Loucy (cell line): Measurements from ENCODE around the gene ATP7B.

ENCODE experiments used
- H2AFZ ChIP-seq: fragments of 200-600 bp; sonication (generic); 2 replicates; pipeline ENCODE4 v1.6.0; 2016; ENCODE audit warnings: antibody characterized with exemption, mild to moderate bottlenecking, low read length, moderate library complexity
- H3F3A ChIP-seq: fragments of 200-600 bp; 2 replicates; pipeline ENCODE4 v1.6.0; 2016; ENCODE audit warnings: antibody characterized with exemption, low read depth, mild to moderate bottlenecking
- H3K27me3 ChIP-seq: fragments of 200-600 bp; sonication (generic); 2 replicates; pipeline ENCODE4 v1.6.1; 2014; ENCODE audit warnings: low read length, mild to moderate bottlenecking; ENCODE audit not compliant: insufficient read depth, poor library complexity, severe bottlenecking
- H3K36me3 ChIP-seq: fragments of 200-600 bp; sonication (generic); 2 replicates; pipeline ENCODE4 v1.6.1; 2016; ENCODE audit warnings: low read length; ENCODE audit not compliant: insufficient read depth
- H3K4me1 ChIP-seq: fragments of 200-600 bp; sonication (generic); 2 replicates; pipeline ENCODE4 v1.5.1; 2014; ENCODE audit warnings: low read length, mild to moderate bottlenecking; ENCODE audit not compliant: insufficient read depth, poor library complexity, severe bottlenecking
- H3K4me2 ChIP-seq: fragments of 200-600 bp; sonication (generic); 2 replicates; pipeline ENCODE4 v1.6.0; 2014; ENCODE audit warnings: antibody characterized with exemption, low read length, low read depth, mild to moderate bottlenecking; ENCODE audit not compliant: poor library complexity, severe bottlenecking
- H3K4me3 ChIP-seq: fragments of 200-600 bp; sonication (generic); 2 replicates; pipeline ENCODE4 v1.5.1; 2014; ENCODE audit warnings: low read length, mild to moderate bottlenecking, mixed read lengths; ENCODE audit not compliant: poor library complexity, severe bottlenecking
- H3K79me2 ChIP-seq: fragments of 200-600 bp; sonication (generic); 2 replicates; pipeline ENCODE4 v1.6.1; 2014; ENCODE audit warnings: low read length; ENCODE audit not compliant: insufficient read depth
- H3K9ac ChIP-seq: fragments of 200-600 bp; sonication (generic); 2 replicates; pipeline ENCODE4 v1.6.0; 2014; ENCODE audit warnings: mild to moderate bottlenecking, low read depth, low read length, moderate library complexity; ENCODE audit not compliant: poor library complexity, severe bottlenecking
- H3K9me2 ChIP-seq: fragments of 200-600 bp; sonication (generic); replicated peaks from 2 replicates; pipeline ENCODE4 v1.6.1; 2016; ENCODE audit warnings: low read depth, low read length, mixed read lengths
- H3K9me3 ChIP-seq: fragments of 200-600 bp; sonication (generic); 2 replicates; pipeline ENCODE4 v1.6.1; 2014; ENCODE audit warnings: mild to moderate bottlenecking, antibody characterized with exemption, low read length, low read depth; ENCODE audit not compliant: insufficient read depth
- H4K20me1 ChIP-seq: fragments of 200-600 bp; sonication (generic); 2 replicates; pipeline ENCODE4 v1.6.0; 2014; ENCODE audit warnings: antibody characterized with exemption, low read length, mild to moderate bottlenecking; ENCODE audit not compliant: insufficient read depth, poor library complexity, severe bottlenecking
- CTCF ChIP-seq: fragments of 200-600 bp; sonication (generic); conservative IDR thresholded peaks from 2 replicates; pipeline ENCODE4 v1.5.1; 2014; ENCODE audit warnings: mild to moderate bottlenecking, antibody characterized with exemption, low read length
- EZH2phosphoT487 ChIP-seq: fragments of 200-600 bp; IDR thresholded peaks from 2 replicates; pipeline ENCODE4 v1.6.1; 2018; ENCODE audit warnings: antibody characterized with exemption, mild to moderate bottlenecking, moderate library complexity, borderline replicate concordance

Gene ATP7B

GRCh38 chr13:52002361-52002760, 8.9 kb downstream of the ATP7B start:
- no peaks in the 10 kb centered on the region for H3F3A ChIP-seq
- H3K9me3 ChIP-seq, result no peaks in the 10 kb centered on the region
- H3K27me3 ChIP-seq, result no peaks in the 10 kb centered on the region
- no peak overlapping the region for H2AFZ ChIP-seq
- no peak overlapping the region for H3K9ac ChIP-seq
- H3K79me2 ChIP-seq, result no peaks in the 10 kb centered on the region
- H3K4me2 ChIP-seq, result no peak overlapping the region
- no peaks in the 10 kb centered on the region for H3K9me2 ChIP-seq
- no peaks in the 10 kb centered on the region for H3K36me3 ChIP-seq
- no peak for TF ChIP-seq CTCF
- TF ChIP-seq EZH2phosphoT487, result no peak
- H4K20me1 ChIP-seq, result no peaks in the 10 kb centered on the region
- H3K4me1 ChIP-seq, result no peaks in the 10 kb centered on the region
- H3K4me3 ChIP-seq, result no peak overlapping the region

- no peaks in the 10 kb centered on the region for H3F3A ChIP-seq
- no peaks in the 10 kb centered on the region for H3K27me3 ChIP-seq
- H3K79me2 ChIP-seq, result no peaks in the 10 kb centered on the region
- H3K9ac ChIP-seq, result no peak overlapping the region
- H3K36me3 ChIP-seq, result no peaks in the 10 kb centered on the region
- TF ChIP-seq CTCF (peak; percentile 78), EZH2phosphoT487 (no peak)
- H3K9me2 ChIP-seq, result no peaks in the 10 kb centered on the region
- H4K20me1 ChIP-seq, result no peaks in the 10 kb centered on the region
- H2AFZ ChIP-seq, result no peak overlapping the region
- no peak overlapping the region for H3K4me2 ChIP-seq
- no peaks in the 10 kb centered on the region for H3K4me1 ChIP-seq
- H3K9me3 ChIP-seq, result no peaks in the 10 kb centered on the region
- H3K4me3 ChIP-seq, result no peak overlapping the region
These were observed 10.0 kb downstream of the ATP7B start for GRCh38 chr13:52001120-52001731.

GRCh38 chr13:51999921-52000320, 11.3 kb downstream of the ATP7B start:
- H3K27me3 ChIP-seq, result no peaks in the 10 kb centered on the region
- H3F3A ChIP-seq, result no peaks in the 10 kb centered on the region
- H2AFZ ChIP-seq, result no peak overlapping the region
- no peak overlapping the region for H3K4me3 ChIP-seq
- no peaks in the 10 kb centered on the region for H3K9me3 ChIP-seq
- H3K4me1 ChIP-seq, result no peaks in the 10 kb centered on the region
- H3K9ac ChIP-seq, result no peak overlapping the region
- no peaks in the 10 kb centered on the region for H3K79me2 ChIP-seq
- TF ChIP-seq CTCF (no peak), EZH2phosphoT487 (no peak)
- H4K20me1 ChIP-seq, result no peaks in the 10 kb centered on the region
- H3K9me2 ChIP-seq, result no peaks in the 10 kb centered on the region
- H3K4me2 ChIP-seq, result no peak overlapping the region
- H3K36me3 ChIP-seq, result no peaks in the 10 kb centered on the region
